Glomerular visceral epithelial cell (primary cell): ENCODE data around the gene GCC1.

Experiments used
- DNase-seq: peaks from one replicate; pipeline ENCODE4 v3.0.0-alpha.2; 2016; ENCODE audit errors: extremely low spot score

GCC1 gene

DNA sequence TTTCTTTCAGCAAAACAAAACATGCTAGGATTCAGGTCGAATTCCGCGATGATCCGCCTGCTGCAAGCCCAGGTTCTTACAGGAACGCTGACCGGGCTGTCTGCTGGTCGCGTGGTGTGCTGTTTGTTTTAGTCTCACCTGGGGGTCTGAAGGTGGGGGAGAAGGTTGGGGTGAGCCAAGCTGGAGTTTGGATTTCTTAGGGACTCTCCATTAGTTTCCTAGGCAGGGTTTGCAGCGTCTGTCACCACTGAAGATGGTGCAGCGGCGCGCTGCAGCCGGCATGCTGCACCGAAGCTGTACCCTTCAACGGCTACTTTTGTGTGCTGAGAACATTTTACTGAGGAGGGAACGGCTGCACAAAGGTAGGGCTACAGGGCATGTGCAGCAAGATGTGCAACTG is 48.7 kb downstream of the GCC1 start:
- no peak for DNase-seq

GRCh38 chr7:127536394-127536691 is 49.1 kb downstream of the GCC1 start:
- no peak for DNase-seq

DNA sequence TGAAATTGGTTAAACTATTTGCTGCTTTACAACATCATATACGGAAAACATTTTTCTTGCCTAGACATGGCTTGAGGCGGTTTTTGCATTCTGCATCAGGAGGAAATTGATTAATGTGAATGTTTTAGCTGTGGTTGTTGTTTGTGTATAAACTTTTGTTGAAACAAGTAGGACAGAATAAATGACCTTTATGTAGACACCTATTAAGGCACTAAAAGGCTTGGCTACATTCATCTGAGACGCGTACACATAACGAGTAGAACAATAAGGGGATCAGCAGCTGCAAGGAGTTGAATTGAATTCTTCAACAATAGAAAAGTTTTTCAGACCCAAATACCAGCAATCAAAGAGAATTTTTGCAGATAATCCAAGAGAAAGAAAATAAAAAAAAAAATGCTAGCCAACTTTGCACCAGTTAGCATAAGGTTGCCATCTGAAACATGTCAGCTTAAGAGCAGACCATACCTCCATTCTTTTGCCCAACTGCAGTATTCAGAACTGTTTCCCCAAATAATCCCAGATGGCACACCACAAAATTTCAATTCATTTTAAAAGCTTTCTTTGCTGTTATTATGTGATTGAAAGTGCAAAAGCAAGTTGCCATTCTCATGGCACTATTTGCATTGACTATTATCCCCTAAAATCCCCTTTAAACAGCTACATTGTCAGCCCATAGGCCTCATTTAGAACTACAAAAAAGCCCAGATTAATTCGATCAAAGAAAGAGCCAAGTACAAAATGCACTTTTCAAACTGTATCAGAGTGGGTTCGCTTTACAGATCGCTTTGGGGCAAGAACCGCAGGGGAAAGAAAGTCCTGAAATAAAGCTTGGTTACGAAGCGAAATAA is 49.6 kb downstream of the GCC1 start:
- DNase-seq, result no peak

GRCh38 chr7:127534636-127535035 is 50.8 kb downstream of the GCC1 start:
- no peak for DNase-seq

DNA sequence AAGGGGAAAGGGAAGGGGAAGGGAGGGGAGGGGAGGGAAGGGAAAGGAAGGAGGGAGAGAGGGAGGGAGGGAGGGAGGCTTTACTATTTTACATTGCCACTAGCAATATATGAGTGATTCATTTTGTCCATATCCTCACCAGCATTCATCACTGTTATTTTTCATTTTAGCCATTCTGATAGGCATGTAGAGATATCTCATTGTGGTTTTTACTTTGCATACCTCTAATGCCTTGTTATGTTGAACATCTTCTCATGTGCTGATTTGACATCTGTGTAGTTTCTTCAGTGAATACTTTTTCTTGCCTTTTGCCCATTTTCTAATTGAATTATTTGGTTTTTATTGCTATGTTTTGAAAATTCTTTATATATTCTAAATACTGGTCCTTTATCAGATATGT is 52.7 kb downstream of the GCC1 start:
- no peak for DNase-seq

DNA sequence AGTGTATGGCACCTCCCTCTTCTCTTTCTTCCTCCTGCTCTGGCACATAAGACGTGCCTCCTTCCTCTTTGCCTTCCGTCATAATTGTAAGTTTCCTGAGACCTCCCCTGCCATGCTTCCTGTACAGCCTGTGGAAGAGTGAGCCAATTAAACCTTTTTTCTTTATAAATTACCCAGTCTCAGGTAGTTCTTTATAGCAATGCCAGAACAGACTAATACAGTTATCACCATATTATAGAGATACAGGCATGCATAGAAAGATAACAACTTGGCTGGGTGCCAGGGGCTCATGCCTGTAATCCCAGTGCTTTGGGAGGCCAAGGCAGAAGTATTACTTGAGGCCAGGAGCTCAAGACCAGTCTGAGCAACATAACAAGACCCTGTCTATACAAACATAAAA is 53.2 kb downstream of the GCC1 start:
- DNase-seq, result no peak
